Activated CD4-positive, alpha-beta T cell treated with anti-CD3 and anti-CD28 coated beads, Interleukin-2, amount 50 U/mL, for 1 hour (primary cell): ENCODE measurements around the gene TOR2A.
A peak's percentile ranks its signal among the peaks of the same experiment; 100 is the strongest.
"Not testable (repeated sequence)": the region's sequence is repeated elsewhere in the genome, so short reads cannot be mapped to it uniquely, and the experiment has no call there.

ENCODE experiments used
- DNase-seq: peaks from one replicate; pipeline ENCODE4 v3.0.0-alpha.2; 2020

Gene TOR2A

DNA sequence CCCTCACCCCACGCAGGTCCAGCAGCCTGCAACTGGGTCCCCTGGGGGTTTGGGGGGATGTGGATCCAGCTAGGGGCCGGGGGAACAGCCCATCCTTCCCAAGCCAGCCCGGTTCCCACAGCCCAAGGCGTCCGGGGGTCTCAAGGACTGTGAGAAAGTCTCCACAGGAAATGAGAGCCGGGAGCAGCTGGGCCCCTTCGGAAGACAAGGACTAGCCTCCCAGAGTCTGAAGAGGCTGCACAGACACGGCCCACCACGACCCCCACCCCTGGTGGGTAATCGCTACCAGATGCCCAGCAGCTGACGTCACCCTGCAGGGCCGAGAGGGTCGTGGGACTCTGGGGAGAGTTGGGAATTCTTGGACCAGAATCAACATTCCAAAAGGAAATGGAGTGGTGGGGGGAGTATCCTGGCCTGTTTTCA, 32.8 kb upstream of the TOR2A start:
- no peak for DNase-seq

DNA sequence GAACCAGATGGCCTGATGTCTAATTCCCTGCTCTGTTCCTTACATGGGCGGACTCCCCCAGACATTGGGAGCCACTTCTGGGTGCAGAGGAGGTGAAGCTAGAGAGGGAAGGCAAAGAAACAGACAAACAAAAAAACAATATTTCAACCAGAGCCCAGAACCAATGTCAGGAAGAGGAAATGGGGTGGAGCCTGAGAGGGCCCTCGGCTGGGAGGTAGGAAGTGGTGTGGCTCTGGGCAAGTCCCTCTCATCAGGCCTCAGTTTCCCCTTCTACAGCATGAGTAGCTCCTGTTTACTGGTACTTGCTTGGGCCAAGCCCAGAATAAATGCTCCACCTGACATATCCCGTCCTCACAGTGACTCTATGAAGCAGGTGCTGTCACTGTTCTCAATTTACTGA, 32.3 kb upstream of the TOR2A start:
- DNase-seq: no peak

DNA sequence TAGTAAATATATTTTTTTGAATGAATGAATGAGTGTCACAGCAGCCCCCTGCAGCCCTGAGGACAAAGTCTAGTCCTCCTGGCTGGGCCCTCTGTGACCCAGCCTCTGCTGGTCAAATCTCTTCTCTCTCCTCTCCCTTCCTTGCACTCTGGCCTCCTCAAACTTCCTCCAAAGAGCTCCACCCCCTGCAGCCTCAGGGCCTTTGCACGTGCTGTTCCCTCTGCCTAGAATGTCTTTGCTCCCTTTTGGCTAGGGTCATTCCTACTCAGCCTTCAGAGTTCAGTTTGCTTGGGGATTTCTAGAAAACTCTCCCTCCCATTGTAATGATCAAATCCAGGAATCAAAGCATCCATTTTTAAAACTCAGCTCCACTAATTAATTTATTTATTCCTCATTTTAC, 30.3 kb upstream of the TOR2A start:
- DNase-seq: no peak

DNA sequence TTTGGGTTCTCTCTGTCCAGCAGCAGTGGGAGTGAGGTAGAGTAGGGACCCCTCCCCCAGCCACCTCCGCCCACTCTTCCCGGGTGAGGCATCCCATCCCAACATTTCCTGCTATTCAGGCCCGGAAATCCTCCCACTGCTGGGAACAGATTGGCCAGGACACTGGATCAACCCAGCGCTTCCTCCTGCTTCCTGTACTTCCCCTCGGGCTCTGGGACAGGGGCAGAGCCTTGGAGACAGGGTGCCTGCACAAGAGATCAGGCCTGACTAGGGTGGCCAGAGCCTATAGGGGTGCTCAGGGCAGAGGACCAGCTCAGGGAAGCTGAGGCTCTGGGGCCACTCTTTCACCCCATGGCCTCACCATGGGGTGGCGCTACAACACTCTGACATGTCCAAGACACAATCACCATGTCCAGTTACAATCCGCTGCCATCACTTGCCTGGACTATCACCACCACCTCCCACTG, 28.9 kb upstream of the TOR2A start:
- DNase-seq: peak; percentile 21

DNA sequence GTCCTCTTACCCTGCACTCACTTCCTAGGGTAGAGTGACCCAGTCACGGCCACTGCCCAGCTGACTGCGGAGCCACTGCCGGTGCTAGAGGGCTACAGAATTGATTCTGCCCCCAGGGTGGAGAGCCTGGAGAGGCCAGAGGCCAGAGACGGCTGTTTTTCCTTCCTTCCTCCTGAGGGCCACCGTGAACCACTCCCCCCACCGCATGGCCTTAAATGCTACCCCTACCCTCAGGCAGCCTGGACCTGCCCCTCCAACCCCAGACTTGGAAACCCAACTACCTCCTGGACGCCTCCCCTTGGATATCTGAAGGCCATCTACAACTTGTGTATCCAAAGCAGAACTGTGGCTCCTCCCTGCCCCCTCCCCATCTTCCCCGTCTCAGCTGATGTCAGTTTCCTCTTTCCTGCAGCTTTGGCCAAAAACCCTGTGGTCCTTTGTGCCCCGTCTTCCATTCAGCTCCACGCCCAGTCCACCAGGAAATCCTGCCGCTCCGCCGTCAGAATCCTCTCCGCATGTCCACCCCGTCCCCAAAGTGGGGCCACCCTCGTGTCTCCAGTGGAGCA, 27.1 kb upstream of the TOR2A start:
- no peak for DNase-seq

DNA sequence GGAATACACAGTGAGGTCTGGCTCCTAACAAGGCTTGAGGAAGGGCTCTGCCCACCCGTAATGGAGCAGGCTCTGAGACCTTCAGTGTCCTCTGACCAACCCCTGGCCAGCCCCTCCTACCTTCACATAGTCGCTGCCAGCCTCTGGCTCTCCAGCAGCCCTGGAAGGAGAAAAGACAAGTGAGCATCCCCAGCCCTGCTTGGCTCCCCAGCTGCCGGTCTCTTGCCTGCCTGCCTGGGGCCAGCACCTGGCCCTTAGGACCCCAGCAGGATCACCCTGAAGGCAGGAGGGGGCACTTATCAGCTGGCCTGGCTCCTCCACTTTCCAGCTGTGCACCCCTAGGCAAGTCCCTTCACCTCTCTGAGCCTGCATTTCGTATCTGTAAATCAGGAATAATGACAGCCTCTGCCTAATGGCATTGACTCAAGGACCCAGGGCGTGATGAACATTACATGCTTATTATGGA, 26.4 kb upstream of the TOR2A start:
- no peak for DNase-seq

DNA sequence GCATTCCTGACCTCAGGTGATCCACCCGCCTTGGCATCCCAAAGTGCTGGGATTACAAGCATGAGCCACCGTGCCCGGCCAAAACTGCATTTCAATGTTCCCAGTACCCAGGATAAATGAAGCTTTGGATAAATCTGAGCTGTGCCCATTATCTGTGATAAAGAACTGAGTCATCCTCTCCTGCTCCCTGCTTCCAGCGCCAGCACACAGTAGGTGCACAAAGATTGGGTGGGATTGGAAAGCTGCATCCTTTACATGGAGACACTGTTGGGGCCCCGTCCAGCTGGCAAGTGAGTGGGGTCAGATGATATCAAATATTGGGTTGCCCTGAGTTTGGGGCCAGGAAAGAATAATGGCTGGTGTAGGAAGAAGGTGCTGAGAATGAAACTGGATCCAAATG, 26.0 kb upstream of the TOR2A start:
- DNase-seq: no peak

DNA sequence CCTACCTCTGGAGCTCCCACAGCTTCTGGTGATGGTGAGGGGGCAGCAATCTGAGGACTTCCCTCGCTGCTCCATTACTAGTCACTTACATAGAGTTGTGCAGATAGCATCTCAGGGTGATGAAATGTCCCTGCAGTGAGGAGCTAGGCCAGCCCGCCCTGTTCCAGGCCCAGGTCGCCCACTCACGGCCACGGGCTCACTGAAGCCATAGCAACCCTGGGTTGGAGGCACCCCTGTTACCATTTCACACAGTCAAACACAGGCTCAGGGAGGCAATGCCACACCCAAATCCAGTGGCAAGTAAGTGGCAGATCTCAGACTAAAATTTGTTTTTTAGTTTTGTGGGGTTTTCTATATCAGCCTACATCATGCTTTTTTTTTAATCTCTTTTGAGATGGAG, 23.7 kb upstream of the TOR2A start:
- no peak for DNase-seq

DNA sequence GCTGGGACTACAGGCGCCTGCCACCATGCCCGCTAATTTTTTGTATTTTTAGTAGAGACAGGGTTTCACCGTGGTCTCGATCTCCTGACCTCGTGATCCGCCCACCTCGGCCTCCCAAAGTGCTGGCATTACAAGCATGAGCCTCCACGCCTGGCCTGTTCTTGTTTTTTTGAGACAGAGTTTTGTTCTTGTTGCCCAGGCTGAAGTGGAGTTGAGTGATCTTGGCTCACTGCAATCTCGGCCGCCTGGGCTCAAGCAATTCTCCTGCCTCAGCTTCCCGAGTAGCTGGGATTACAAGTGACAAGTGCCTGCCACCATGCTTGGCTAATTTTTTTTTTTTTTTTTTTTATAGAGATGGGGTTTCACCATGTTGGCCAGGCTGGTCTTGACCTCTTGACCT, 21.7 kb upstream of the TOR2A start:
- not testable (repeated sequence) for DNase-seq

DNA sequence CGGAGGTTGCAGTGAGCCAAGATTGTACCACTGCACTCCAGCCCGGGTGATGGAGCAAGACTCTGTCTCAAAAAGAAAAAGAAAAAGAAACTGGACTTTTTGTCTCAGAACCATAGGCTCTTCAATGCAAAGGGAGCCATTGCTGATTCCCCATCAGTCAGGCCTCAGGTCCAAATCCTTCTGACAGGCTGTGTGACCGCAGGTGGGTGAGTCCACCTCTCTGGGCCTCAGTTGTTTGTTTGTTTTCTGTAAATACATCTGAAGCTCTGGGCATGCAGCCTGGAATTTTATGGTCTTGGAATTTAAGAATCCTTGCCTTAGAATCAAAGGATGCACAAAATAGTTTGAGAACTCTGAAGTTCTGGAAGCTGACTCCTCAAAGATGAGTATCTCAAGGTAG, 21.1 kb upstream of the TOR2A start:
- DNase-seq: no peak

DNA sequence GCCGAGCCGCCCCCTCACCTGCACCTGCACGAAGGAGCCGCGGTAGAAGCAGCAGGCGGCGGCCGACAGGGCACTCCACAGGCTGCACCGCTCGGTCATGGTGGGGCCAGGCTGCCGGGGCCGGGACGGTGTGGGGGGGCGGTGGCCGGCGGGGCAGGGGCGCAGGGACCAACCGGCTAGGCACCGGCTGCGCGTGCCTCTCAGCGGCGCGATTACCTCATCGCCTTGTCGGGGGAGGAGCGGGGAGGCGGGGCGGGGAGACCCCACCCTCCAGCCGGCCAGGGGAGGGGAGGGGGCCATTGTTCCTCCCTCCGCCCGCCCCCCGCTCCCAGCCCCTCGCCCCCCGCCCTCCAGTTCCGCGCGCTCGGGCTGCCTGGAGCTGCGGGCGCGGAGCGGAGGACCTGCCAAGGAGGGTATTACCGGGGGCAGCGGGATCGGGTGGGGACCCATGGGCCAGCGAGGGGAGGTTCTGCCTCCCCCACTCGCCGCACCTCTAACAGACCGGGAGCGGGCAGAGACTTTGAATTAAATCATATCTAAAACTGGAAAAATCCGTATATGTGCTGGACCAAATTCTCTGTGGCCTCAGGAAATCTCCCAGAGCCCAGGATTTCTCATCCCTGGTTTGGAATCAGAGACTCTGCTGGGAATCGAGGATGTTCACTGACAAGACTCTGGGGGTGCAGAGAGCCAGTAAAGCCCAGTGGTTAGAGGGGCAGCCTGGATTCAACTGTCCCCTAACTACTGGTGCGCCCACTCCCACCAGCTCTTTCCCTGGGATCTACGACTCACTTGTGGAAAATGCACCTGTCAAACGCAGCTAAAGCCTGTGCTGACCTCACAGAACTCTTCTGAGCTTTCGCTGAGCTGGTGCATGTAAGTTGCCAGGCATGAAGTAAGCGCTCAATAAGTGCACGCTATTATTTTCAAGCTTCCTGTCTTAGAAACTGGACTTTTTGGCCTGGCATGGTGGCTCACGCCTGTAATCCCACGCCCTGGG, 20.3 kb upstream of the TOR2A start:
- no peak for DNase-seq

DNA sequence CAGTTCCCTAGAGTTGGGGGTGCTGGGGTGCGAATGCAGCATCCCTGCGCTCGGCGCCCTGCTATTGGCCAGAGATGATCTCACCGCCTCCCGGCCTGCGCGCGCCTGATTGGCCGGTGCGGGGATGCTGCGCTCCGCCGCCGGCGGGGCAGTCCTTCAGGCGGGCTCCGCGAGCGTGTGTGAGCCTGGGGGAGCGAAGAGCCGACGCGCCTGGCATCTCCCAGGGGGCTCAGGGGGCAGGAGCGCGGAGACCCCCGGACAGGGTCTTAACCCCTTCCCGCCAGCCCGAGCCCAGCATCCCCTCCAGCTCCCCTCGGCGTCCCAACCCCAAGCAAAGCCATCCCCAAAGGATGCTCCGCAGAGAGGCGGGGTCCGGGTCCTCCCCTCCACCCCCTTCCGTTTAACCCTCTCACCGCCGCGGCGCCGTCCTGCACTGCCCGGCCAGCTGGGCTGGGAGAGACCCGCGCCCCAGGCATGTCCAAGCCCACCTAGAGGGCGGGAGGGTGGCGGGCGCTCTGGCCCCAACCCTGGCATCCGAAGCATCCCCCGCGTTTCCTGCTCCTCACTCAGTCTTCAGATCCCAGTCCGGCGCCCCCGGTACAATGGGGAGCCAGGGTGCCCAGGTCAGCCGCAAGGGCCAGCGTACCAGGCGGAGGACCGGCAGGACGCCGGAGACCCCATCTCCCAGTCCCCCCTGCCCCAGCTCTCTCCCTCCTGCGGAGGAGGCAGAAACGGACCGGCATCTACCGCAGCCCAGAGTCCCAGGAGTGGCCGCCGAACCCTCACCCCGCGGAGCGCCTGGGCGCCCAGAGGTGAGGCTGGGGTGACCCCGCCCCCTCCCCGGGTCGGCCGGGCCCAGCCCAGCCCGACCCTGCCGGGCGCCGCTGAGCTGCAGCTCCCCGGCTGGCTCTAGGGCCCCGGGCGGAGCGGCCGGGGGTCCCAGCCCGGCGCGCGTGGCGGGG, 19.3 kb upstream of the TOR2A start:
- DNase-seq: no peak

DNA sequence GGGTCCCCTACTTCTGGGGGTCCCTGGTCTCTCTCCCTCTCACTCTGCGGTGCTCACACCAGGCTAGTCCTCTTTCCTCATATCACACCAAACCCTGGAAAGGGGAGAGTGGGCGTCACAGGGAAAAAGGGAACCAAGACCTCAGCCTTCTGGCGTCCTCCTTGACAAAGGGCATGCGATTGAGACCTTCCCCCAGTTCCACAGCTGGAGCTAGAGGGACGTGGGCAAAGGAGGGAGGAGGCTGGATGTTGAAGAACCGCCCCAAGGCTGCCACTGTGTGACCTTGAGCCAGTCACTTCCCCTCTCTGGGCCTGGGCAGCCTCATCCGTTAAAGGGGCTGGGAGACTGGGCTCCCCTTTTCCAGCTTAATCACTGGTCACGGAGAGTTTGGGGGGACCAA, 18.5 kb upstream of the TOR2A start:
- DNase-seq: no peak

DNA sequence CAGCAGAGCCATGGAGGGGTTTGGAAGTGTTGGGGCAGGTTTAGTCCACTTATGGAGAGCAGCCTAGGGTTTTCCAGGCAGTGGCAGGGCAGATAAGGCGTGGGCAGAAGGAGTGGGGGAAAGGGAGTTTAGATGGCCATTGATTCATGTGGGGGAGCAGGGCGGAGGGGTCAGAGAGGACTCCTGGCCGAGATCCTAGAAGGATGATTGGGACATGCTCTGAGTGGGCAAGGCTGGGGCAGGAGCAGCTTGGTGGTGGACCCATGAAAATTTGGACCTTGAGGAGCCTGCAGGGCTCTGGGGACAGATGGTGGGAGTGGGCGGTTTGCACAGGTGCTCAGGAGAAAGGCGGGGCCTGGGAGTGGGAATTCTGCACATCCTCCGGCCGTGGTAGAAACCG, 18.1 kb upstream of the TOR2A start:
- no peak for DNase-seq

DNA sequence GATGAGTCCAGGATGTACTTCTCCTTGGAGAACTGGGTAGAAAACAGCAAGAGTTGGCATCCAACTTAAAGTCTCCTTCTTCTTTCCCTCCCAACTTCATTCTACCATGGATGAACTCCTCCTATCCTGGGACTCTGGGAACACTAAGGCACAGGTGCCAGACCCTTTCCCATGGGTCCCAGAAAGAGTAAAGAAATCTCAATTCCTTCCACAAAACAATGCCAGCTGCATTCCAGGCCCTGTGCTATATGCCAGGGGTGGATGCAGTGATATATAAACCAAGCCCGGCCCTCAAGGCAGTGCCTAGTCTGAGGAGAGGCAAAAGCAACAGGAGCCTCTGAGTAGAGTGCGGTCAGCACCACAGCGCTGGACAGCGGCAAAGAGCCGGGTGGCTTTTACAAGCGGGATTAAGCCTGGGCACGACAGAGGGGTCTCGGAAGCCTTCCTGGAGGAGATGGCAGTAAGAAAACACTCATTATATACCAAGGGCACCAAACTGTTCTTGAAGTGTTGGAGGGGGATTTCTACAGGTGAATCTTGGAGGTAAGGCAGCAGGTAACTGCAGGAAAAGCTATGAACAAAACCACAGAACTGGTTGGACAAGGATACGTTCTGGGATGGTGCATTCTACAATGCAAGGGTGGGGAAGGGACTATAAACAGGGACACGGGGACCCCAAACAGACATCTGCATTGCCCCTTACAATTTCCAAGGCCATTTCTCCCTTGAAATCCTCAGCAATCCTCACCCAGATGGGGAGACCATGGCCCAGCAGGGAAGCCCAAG, 16.4 kb upstream of the TOR2A start:
- no peak for DNase-seq

DNA sequence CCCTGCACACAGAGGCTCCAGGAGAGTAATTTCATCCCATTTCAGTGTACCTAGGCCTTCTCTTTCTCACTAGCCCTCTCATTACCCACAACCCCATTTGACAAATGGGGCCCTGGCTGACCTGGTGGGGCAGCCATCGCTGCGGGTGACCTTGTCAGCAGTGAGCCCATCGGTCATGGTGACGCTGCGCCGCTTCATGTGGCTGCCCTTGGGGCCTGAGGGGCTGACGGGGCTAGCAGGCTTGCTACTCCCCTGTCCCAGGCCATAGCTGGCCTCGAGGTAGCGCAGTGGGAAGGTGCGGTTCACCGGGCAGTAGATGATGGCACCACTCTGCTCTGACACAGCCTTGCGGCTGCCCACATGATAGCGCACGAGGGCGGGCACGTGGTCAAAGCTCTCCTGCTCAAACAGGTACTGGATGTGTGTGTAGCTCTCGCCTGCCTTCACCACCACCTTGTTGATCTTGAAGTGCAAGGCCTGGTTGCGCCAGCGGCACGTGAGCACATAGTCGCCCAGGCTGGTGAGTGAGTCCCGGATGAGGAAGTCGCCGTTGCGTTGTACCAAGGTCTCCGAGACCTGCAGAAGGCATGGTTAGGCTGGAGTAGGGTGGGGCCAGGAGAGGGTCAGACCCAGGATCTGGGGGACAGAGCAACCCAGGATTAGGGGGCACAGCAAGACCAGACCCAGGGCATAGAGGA, 14.1 kb upstream of the TOR2A start:
- DNase-seq: no peak

DNA sequence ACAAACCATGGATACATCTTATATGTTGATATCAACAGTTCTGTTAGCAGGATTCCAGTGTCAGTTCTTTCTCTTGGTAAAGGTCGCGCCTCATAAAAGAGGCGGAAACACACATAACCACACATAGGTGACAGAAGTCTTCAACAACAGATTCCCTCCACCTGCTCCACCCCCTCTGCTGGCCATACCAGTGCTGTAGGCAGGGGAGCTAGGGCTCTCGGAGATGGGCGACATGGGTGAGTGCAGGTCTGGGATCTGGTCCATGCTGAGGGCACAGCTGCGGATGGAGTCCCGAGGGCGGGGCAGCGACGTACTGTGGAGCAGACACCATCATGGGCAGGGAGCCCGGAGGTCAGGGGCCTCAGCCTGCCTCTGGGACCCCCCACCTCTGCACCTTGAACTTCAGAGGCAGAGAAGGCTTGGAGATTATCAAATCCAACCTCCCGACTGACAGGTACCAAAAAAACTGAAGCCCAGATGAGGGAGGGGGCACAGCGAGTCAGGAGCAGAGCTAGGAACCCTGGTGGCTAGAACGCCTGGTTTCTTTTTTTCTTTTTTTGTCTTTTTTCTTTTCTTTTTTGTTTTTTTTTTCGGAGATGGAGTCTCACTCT, 12.0 kb upstream of the TOR2A start:
- peak; percentile 36 for DNase-seq

DNA sequence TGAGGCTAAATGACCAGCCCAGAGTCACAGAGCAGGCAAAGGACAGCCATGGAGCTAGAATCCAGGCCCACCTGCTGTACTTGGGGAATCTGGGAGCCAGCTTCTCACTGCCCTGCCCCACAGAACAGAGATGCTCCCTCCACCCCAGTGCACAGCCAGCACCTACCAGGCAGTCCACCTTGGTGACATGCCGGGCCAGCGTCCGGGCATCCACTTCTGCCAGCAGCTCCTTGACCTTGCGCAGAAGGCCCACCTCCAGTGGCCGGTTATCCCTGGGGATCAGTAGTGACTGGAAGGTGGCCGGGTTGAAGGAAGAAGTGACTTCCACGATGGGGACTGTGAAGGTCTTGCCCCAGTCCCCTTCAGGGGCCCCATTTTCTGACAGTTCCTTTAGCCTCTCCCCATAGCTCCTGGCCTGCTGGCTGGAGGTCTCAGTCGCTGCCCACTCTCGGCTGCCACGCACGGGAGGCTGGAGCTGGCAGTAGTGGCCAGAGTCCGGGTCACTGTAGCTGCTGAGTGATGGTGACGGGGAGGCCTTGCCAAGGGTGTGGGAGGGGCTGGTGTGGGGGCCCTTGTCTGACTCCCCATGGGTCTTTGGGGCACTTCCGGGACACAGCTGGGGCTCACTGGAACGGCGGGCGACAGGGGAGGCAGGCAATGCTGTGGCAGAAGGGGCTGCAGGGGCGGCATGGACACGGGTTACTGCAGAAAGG, 9.5 kb upstream of the TOR2A start:
- DNase-seq: no peak

DNA sequence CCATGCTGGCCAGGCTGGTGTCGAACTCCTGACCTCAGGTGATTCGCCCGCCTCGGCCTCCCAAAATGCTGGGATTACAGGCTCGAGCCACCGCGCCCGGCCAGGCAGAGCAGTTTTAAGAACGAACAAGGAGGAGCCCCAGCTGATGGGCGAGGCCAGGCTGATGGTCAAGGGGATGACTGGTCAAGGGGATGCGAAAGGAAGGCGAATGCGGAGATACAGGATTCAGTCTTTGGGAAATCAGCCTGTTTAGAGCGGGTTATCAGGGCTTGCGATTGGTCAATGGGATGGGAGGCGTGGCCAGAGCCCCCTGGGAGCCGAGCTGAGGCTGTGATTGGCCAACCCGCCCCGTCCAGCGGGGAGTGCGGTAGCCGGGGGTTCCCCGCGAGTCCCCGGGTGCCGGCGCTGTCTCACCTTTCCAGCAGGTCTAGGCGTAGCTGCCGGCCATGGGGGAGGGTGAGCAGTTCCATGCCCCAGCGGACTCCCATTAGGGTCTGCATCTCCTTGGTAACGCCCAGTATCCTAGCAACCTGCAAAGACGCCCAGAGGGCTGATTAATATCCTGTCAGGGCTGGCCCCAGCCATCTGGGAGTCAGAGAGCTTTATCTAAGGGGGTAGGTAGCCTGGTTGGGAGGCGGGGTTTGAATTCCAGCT, 7.5 kb upstream of the TOR2A start:
- no peak for DNase-seq
